Gastrocnemius medialis (tissue), 4 donors: ENCODE data around the gene FERMT2. TPM values are rescaled to one million over a fixed set of nuclear protein-coding genes. Genes with fewer than 3 reads are reported as not detected.

Experiments
- ATAC-seq, 2 donors: fragments of 150-250 bp; one replicate each; pipeline ENCODE4 v1.9.1; 2016
- DNase-seq, 2 donors: peaks; one replicate each; pipeline ENCODE4 v3.0.0-alpha.2; 2019
- H3K27ac ChIP-seq, 4 donors: fragments of 200-600 bp; sonication (generic); 1 replicate in 1 of 4; 2 replicates in 3 of 4; pipeline ENCODE4 v1.5.1; 2016 to 2018; ENCODE audit warnings: mild to moderate bottlenecking in 2 of 4, moderate library complexity in 1 of 4
- H3K27me3 ChIP-seq, 3 donors: fragments of 200-600 bp; sonication (generic) in 2 of 3; 1 replicate in 1 of 3; 2 replicates in 2 of 3; pipeline versions ENCODE4 v1.5.1 to v1.6.0; 2016 to 2019; ENCODE audit warnings: mild to moderate bottlenecking in 1 of 3, moderate library complexity in 1 of 3
- H3K36me3 ChIP-seq, 2 donors: fragments of 200-600 bp; sonication (generic) in 1 of 2; one replicate each; pipeline ENCODE4 v1.5.1; 2017 to 2018
- H3K4me1 ChIP-seq, 2 donors: fragments of 200-600 bp; sonication (generic) in 1 of 2; one replicate each; pipeline ENCODE4 v1.5.1; 2016 to 2017; ENCODE audit warnings: mild to moderate bottlenecking in 2 of 2
- H3K4me3 ChIP-seq, 4 donors: fragments of 200-600 bp; sonication (generic) in 3 of 4; 1 replicate in 1 of 4; 2 replicates in 3 of 4; pipeline ENCODE4 v1.5.1; 2016 to 2019; ENCODE audit warnings: mild to moderate bottlenecking in 2 of 4
- H3K9me3 ChIP-seq, 3 donors: fragments of 200-600 bp; sonication (generic) in 2 of 3; 1 replicate in 1 of 3; 2 replicates in 2 of 3; pipeline ENCODE4 v1.5.1; 2016 to 2019
- POLR2A ChIP-seq, 2 donors: fragments of 450-650 bp; IDR thresholded peaks; one replicate each; pipeline ENCODE4 v1.6.1; 2017; ENCODE audit warnings: antibody characterized with exemption in 2 of 2, mild to moderate bottlenecking in 2 of 2, moderate library complexity in 2 of 2
- in situ Hi-C, 4 donors: fragments of 200-750 bp; cut with MboI; loops; one replicate each; pipeline versions ENCODE4 v1.15.0 to v1.8.0; 2017; ENCODE audit warnings: low sequenced_read_pairs in 4 of 4
- intact Hi-C: fragments of 100-400 bp; cut with DNase I; formaldehyde crosslinking; loops from one replicate; pipeline ENCODE4 v1.15.1; 2023; ENCODE audit warnings: low total_unique reads
- total RNA-seq, 4 donors: library from RNA; depleted of rRNA; stranded (reverse); fragments of >200 nt; gene quantifications; one replicate each; pipeline versions ENCODE4 v1.1.0 to v1.2.3, GENCODE V29; 2016
- TF ChIP-seq, protein P1 (sequence below), 5 experiments: fragments of 450-650 bp in 3 of 5; fragments of 200-600 bp in 2 of 5; sonication (generic) in 2 of 5; IDR thresholded peaks in 4 of 5; conservative IDR thresholded peaks in 1 of 5; 1 replicate in 4 of 5; 2 replicates in 1 of 5; pipeline ENCODE4 v1.5.1; 2016 to 2019; ENCODE audit warnings: antibody characterized with exemption in 5 of 5, mild to moderate bottlenecking in 3 of 5, moderate library complexity in 3 of 5

FERMT2 gene
- total RNA-seq, 4 donors from 2014 or later: 44.0 to 75.9 (median 59.7) TPM

DNA sequence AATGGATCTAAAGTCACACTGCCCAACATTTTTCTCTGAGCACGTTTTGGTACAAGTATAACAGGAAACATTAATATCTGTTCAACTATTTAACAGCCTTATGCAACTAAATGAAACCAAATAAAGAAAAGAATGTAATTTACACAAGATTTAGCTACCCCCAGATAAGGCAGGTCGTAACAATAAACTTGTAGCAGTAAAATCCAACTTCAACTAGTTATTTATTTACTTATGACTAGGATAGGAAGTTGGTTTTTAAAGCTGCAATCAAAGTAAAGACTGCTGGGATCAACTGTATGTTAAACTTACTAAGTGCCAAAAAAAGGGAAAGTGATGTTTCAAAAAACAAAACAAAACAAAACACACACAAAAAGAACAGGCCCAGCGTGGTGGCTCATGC, 30.9 kb downstream of the FERMT2 start:
- Histone ChIP-seq H3K4me1 (peaks cover 56 to 67% of the 10 kb centered on the region in 2 donors), H3K9me3 (no peaks in the 10 kb centered on the region), H3K27ac (peak overlapping the region; percentile 33 to 65 (median 62))

DNA sequence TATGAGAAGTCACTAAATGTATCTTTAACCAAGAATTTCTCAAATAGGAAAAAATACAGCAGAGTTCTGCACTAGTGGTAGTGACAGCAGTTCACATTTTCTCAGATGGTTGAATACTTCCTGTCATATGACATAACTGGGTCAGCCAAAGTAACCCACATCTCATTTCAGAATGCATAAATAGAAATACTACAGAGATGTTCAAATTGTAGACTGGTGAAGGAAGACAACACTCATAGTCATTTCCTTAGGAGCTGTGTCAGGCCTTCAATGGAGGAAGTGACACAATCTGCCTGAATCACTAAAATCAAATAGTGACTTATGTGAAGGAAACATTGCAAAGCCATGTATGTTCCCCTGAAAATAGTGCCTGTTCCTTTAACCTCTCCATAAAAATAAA, 32.4 kb downstream of the FERMT2 start:
- peaks cover 42 to 52% of the 10 kb centered on the region in 2 donors for H3K4me1 ChIP-seq
- intact Hi-C loops (no loop called here), in situ Hi-C loops (no loop called here)
- ATAC-seq (peak; percentile 69 to 82), DNase-seq (no peak)
- H3K9me3 ChIP-seq: no peaks in the 10 kb centered on the region
- H3K27ac ChIP-seq: peak overlapping the region; percentile 33 to 65 (median 62)
- no peaks in the 10 kb centered on the region for H3K27me3 ChIP-seq
- TF ChIP-seq, protein P1, sequence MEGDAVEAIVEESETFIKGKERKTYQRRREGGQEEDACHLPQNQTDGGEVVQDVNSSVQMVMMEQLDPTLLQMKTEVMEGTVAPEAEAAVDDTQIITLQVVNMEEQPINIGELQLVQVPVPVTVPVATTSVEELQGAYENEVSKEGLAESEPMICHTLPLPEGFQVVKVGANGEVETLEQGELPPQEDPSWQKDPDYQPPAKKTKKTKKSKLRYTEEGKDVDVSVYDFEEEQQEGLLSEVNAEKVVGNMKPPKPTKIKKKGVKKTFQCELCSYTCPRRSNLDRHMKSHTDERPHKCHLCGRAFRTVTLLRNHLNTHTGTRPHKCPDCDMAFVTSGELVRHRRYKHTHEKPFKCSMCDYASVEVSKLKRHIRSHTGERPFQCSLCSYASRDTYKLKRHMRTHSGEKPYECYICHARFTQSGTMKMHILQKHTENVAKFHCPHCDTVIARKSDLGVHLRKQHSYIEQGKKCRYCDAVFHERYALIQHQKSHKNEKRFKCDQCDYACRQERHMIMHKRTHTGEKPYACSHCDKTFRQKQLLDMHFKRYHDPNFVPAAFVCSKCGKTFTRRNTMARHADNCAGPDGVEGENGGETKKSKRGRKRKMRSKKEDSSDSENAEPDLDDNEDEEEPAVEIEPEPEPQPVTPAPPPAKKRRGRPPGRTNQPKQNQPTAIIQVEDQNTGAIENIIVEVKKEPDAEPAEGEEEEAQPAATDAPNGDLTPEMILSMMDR (IDR thresholded peaks at IDR 0.05 in 4 of 5, conservative IDR thresholded peaks at IDR 0.05 in 1 of 5): no peak
- no peak for TF ChIP-seq POLR2A (IDR thresholded peaks at IDR 0.05)
- no peaks in the 10 kb centered on the region for H3K36me3 ChIP-seq
- no peak overlapping the region for H3K4me3 ChIP-seq

More for the DNA sequence above, 30.9 kb downstream of the FERMT2 start:
- no peak overlapping the region for H3K4me3 ChIP-seq
- no peak for ATAC-seq
- no peak for DNase-seq
- TF ChIP-seq, protein P1 (IDR thresholded peaks at IDR 0.05 in 4 of 5, conservative IDR thresholded peaks at IDR 0.05 in 1 of 5): no peak
- TF ChIP-seq POLR2A (IDR thresholded peaks at IDR 0.05): no peak
- intact Hi-C loops (no loop called here), in situ Hi-C loops (no loop called here)
- H3K27me3 ChIP-seq: no peaks in the 10 kb centered on the region
- H3K36me3 ChIP-seq: no peaks in the 10 kb centered on the region

DNA sequence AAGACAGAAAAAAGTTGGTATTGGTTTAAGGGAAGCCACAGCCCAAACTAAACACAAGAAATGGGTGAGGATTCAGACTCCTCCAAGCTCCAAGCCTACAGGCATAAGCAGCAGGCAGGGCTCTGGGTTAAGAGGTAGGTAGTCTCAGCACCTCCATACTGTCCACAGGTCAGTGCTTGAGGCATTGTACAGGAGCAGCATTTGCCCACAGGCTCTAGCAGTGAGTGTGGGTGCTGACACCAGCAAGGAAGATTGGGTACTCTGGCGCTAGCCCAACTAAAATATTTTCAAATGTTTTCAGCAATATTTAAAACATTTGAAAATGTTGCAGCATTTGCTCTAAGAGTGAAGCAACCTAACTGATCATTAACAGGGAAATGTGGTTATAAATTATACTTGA, 33.1 kb downstream of the FERMT2 start:
- DNase-seq (no peak), ATAC-seq (no peak)
- H3K27ac ChIP-seq: peak overlapping the region; percentile 33 to 65 (median 62)
- no peaks in the 10 kb centered on the region for H3K36me3 ChIP-seq
- intact Hi-C loops: no loop called here
- no peak overlapping the region for H3K4me3 ChIP-seq
- peaks cover 37 to 48% of the 10 kb centered on the region in 2 donors for H3K4me1 ChIP-seq
- TF ChIP-seq, protein P1 (IDR thresholded peaks at IDR 0.05 in 4 of 5, conservative IDR thresholded peaks at IDR 0.05 in 1 of 5): no peak
- in situ Hi-C loops: no loop called here
- no peaks in the 10 kb centered on the region for H3K27me3 ChIP-seq
- no peaks in the 10 kb centered on the region for H3K9me3 ChIP-seq

DNA sequence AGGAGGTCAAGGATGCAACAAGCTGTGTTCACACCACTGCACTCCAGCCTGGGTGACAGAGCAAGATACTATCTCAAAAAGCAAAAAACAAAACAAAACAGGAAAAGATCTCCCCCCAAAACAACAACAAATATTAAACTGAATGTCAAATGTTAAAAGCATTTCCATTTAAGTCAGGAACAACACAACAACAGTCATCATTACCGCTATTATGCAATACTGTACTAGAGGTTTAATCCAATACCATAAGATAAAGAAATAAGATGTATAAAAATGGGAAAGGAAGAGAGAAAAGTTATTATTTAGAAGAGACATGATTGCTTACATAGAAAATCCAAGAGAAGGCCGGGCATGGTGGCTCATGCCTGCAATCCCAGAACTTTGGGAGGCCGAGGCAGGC, 36.6 kb downstream of the FERMT2 start:
- Histone ChIP-seq H3K27ac (no peak overlapping the region), H3K27me3 (no peaks in the 10 kb centered on the region), H3K4me3 (no peak overlapping the region), H3K4me1 (peaks cover 25 to 28% of the 10 kb centered on the region in 2 donors), H3K36me3 (no peaks in the 10 kb centered on the region), H3K9me3 (no peaks in the 10 kb centered on the region)
- TF ChIP-seq, protein P1 (IDR thresholded peaks at IDR 0.05 in 4 of 5, conservative IDR thresholded peaks at IDR 0.05 in 1 of 5): no peak
- in situ Hi-C loops (no loop called here), intact Hi-C loops (no loop called here)
- DNase-seq: no peak
- no peak for ATAC-seq

DNA sequence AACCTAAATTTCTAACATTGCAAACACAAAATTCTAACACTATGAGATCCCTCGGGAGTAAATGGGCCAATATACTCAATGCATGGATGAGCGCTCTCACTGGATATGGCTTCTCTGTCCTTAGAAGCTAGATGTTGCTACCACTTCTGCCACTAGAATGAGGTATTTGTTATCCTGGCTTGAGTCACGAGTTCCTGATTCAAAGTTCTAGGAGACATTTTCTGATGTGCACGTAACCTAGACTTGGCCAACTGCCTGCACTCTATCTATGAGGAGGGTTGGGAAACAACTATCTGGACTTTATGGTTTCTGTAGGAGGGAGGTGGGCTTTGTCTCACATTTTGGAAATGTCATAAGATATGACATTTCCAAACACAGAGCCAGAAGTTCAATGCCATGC, 37.6 kb downstream of the FERMT2 start:
- Histone ChIP-seq H3K27ac (no peak overlapping the region), H3K36me3 (no peaks in the 10 kb centered on the region), H3K4me1 (peaks cover 15 to 23% of the 10 kb centered on the region in 2 donors), H3K9me3 (no peaks in the 10 kb centered on the region), H3K4me3 (no peak overlapping the region), H3K27me3 (no peaks in the 10 kb centered on the region)
- TF ChIP-seq, protein P1 (IDR thresholded peaks at IDR 0.05 in 4 of 5, conservative IDR thresholded peaks at IDR 0.05 in 1 of 5): no peak
- TF ChIP-seq POLR2A (IDR thresholded peaks at IDR 0.05): no peak
- in situ Hi-C loops (no loop called here), intact Hi-C loops (no loop called here)
- ATAC-seq (no peak), DNase-seq (no peak)
